Muscle of arm (tissue), 12 donors: ENCODE data around the gene SLC43A1. TPM values are rescaled to one million over a fixed set of nuclear protein-coding genes. Genes with fewer than 3 reads are reported as not detected.
"Not testable (repeated sequence)": the region's sequence is repeated elsewhere in the genome, so short reads cannot be mapped to it uniquely, and the experiment has no call there.

ENCODE experiments used
- DNase-seq: peaks from one replicate; pipeline ENCODE4 v3.0.0-alpha.2; 2013
- polyA plus RNA-seq, 12 donors: library from polyadenylated mRNA; unstranded; fragments of 120-200 nt; gene quantifications; one replicate each; pipeline ENCODE4 v1.2.1, GENCODE V29; 2013; ENCODE audit not compliant: insufficient read length in 12 of 12

Gene SLC43A1
- polyA plus RNA-seq, 12 donors, result 6.7 to 27.7 (median 11.8) TPM; not detected in 1

DNA sequence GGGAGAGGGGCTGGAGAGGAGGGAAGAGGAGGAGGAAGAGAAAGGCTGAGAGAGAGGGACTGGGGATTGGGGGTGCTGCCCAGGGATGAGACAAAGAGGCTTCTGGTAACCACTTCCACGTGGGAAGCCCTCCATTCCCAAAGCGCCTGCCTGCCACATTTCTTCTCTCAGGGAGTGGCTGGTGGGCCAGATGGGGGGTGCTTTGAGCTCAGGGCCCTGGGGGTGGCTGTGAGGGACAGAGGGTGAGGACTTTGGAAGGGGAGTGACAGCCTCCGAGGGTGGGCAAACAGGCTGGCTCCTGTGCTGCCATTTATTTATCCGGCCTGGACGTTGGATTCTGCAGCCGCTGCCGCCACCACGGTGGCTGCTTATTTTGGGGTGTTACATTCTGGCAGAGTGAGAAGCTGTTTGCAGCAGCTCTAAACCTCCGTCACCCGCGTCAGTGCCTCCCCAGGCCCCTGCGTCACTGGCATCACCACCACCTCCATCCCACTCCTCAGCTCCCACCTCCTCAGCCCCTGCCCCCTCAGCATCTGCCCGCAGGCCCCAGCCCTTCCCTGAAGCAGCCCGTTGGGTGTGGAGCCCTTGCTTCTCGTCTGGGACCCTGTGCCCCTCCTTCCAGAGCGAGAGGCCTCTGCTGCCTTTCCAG, 53.5 kb downstream of the SLC43A1 start:
- no peak for DNase-seq

GRCh38 chr11:57460758-57461749, 54.4 kb downstream of the SLC43A1 start:
- DNase-seq, result no peak

DNA sequence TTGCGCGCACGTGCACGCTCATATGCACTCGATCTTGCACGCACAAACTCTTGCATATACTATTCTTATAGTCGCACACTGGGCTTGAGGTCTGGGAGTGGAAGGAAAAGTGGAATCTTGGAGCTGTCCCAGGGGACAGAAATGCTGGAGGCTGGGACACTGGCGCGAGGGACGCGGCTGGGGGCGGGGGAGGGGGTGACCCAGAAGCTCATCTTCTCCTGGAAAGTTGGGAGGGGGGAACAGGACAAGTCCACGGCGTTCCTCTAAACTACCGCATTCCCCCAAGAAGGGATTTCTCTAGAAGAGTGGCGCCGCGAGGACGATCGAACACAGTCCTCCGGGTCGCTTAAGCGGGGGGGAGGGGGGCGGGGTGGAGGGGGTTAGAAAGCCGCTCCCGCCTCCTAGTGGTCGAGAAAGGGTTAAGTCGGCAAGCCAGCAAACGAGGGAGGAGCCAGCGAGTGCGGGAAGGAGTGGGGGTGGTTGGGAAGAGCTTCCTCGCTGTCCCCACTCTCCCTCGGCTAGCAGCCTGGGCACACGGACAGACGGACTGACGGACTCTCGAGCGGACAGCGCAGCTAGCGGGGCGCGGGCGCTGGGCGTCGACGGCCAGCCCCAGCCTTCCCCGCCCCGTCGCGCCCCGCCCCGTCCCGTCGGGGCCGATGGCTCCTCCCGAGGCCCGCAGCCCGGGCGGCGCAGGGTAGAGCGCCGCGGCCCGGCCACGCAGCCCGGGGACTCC, 55.3 kb downstream of the SLC43A1 start, which contains the start of gene RTN4RL2:
Gene RTN4RL2 (plus strand): TSS at position 507 of the 736 bp plus-strand sequence. CDS start 338 bp downstream, outside the sequence.
- DNase-seq, result peak; percentile 48

DNA sequence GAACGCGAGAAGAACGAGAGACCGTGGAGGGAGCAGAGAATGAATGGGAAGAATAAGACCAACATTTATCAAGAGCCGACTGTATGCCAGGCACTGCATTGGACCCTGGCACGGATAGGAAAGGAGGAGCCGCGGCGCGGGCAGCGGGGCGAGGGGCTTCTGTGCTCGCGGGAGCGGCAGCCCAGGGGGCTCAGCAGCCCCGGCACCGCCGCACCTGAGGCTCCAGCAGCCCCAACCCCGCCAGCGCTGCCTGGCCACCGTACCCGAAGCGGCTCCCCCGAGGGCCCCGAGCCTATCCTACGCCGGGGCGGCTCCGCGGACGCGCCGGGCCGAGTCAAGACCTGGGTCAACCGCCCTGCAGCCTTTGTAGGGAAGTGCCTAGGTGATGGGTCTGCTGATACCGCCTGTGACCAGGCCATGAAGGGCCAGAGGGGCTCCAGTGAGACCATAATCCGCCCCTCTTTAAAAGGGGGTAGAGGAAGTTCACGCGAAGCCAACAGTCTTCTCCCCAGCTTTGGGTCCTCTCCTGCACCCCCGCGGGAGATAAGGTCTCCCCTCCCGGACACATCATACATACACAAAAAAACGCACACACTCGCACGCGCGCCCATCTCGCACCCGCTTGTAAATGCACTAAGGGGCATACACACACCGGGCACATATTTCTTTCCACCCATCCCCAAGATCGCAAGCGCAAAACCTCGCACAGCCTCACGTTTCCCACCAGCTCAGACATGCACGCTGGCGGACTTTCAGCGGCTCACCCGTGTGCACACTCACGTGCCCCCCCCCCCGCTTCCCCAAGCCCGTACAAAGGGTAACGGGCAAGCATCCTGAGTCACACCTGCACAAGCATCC, 56.1 kb downstream of the SLC43A1 start:
- DNase-seq, result no peak

- DNase-seq, result peak; percentile 52
These were observed 56.9 kb downstream of the SLC43A1 start for GRCh38 chr11:57458410-57459163.

- no peak for DNase-seq
These were observed 57.5 kb downstream of the SLC43A1 start for GRCh38 chr11:57458060-57458409.

GRCh38 chr11:57457643-57458023, 57.9 kb downstream of the SLC43A1 start:
- no peak for DNase-seq

GRCh38 chr11:57456960-57457642, 58.4 kb downstream of the SLC43A1 start:
- DNase-seq, result peak; percentile 91

DNA sequence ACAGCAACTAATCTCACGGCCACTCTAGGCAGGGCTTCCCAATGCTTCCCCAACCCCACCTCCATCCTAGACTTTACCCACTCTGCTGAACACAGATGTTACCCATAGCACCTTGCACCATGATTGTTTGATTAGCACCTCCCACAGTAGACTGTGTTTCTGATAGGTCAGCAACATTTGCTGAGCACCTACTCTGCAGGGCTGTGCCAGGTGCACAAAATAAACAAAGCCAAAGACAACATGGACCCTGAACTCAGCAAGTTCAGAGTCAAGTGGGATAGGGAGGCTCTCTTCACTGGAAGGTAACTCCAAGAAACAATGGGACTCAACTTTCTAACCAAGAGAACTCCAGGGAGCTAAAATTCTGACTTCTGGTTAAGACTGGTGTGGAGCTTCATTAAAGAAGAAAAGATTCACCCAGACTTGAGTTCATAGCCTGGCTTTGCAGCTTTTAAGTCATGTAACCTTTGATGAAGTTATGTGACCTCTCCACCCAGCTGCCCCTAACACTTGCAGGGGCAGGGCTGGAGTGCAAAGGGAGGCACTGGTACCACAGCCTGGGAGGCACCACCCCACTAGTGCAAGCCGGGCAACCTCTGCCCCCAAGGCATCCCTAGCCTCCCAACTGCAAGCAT, 61.8 kb downstream of the SLC43A1 start:
- no peak for DNase-seq

- no peak for DNase-seq
These were observed 69.4 kb downstream of the SLC43A1 start for GRCh38 chr11:57446055-57446454.

DNA sequence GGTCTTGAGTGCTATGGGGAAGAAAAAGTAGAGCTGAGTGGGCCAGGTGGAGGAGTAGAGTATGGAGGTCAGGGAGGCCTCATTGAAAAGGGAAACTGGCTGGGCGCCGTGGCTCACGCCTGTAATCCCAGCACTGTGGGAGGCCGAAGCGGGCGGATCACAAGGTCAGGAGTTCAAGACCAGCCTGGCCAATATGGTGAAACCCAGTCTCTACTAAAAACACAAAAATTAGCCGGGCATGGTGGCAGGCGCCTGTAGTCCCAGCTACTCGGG, 70.4 kb downstream of the SLC43A1 start:
- DNase-seq, result not testable (repeated sequence)

DNA sequence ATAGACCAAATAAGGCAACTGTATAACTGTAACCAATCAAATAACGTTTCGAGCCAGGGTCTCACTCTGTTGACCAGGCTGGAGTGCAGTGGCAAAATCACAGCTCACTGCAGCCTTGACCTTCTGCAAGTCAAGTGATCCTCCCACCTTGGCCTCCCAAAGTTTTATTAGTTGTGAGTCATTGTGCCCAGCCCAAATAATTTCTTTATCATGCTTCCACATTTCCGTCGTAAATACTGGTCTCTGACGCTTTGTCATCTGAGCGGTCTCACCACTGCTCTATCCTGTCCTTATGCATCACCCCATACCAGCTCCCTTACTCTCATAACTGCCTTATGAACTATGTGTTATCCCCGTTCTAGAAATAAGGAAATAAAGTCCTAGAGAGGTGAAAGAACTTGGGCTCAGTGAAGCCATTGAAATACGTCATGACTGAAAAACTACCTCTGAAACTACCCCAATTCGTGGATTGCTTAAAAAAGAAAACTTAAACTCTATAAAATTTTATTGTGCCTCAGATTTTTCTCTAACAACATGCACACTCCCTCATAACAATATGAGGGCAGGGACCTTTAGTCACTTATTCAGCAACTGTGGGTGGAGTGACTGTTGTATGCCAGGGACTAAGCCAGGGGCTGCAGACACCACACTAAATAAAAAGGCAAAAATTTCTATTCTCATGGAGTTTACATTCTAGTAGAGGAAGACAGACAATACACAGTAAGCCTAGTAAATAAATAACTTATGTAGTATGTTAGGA, 71.0 kb downstream of the SLC43A1 start:
- no peak for DNase-seq

- no peak for DNase-seq
These were observed 74.6 kb downstream of the SLC43A1 start for GRCh38 chr11:57440744-57441414.

- no peak for DNase-seq
These were observed 75.7 kb downstream of the SLC43A1 start for GRCh38 chr11:57439786-57440185.

GRCh38 chr11:57438345-57439285, 76.9 kb downstream of the SLC43A1 start:
- no peak for DNase-seq

GRCh38 chr11:57436031-57436430, 79.5 kb downstream of the SLC43A1 start:
- no peak for DNase-seq
